ENCODE measurements around the gene KIRREL3. TPM values are rescaled to one million over a fixed set of nuclear protein-coding genes. Genes with fewer than 3 reads are reported as not detected.

KIRREL3 gene
- total and polyA plus RNA-seq, 5 donors from 2014 or later = not detected

DNA sequence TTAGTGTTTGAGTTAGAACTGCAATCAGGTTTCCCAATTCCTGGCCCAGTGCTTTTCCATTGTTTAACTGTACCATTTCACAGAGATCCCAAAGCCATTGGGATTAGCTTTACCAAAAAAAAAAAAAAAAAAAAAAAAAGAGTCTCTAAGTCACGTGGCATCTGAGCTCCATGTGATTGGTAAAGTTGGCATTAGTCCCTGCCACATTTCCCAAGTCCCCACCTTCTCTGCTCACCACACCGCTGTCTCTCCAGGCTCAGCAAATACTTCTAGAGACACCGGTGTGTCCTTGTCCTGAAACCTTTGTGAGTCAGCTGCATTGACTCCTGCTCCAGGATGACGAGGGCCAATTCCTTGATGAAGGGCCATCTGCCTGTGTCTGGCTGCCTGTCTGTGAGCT lies 305.3 kb downstream of the KIRREL3 start:
- H3K4me1 Mint-ChIP-seq = no peaks in the 10 kb centered on the region
- no peaks in the 10 kb centered on the region for H3K27me3 ChIP-seq (ENCODE audit: control insufficient read depth, insufficient read depth, low read length)
- DNase-seq (no peak), ATAC-seq (ENCODE audit: low read depth in 2 of 2) (no peak)
- no peaks in the 10 kb centered on the region for H3K36me3 Mint-ChIP-seq
- no peaks in the 10 kb centered on the region for H3K27me3 Mint-ChIP-seq
- no peak overlapping the region for H3K27ac Mint-ChIP-seq
- no peaks in the 10 kb centered on the region for H3K4me1 ChIP-seq (ENCODE audit: control insufficient read depth, insufficient read depth, low read length, poor library complexity, severe bottlenecking)
- H3K9me3 ChIP-seq (ENCODE audit: control insufficient read depth in 2 of 2, low read length in 2 of 2) = no peaks in the 10 kb centered on the region
- no peaks in the 10 kb centered on the region for H3K36me3 ChIP-seq (ENCODE audit: control insufficient read depth, insufficient read depth, low read length)
- no peak overlapping the region for H3K27ac ChIP-seq (ENCODE audit: insufficient read depth, low read length, poor library complexity, severe bottlenecking)
- H3K4me3 ChIP-seq (ENCODE audit: low read depth, low read length) = no peak overlapping the region
- H3K4me3 Mint-ChIP-seq = no peak overlapping the region
- peaks cover 0 to 3% (median 0%) of the 10 kb centered on the region in 7 donors for H3K9me3 Mint-ChIP-seq

DNA sequence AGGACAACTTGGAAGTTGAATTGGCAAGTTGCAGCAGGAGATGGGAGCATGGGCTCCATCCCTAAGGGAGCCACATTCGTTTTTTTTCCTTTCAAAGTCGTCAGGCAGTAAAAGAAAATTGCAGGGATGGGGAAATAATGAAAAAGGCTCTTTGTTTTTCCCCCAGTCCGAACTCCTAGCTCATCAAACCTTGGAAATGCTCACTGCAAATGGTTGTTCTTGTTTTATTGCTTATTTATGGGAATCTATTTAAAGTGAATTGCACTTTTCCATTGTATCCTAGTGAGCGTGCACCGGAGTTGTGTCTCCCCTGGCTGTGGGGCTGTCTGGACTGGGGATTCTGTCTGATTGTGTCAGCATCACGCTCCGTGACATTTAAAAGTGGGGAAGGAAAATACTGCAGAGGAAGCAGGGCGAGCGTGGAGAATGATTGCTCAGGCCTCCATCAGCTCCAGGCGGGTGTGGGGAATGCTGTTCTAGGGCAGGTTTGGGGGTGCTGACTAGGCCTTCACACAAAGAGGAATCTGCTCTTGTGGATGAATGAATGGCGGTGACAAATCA lies 306.4 kb downstream of the KIRREL3 start:
- Mint-ChIP-seq H3K36me3 (no peaks in the 10 kb centered on the region), H3K4me3 (no peak overlapping the region), H3K9me3 (peaks cover 0 to 3% (median 0%) of the 10 kb centered on the region in 7 donors), H3K4me1 (no peaks in the 10 kb centered on the region), H3K27me3 (no peaks in the 10 kb centered on the region), H3K27ac (no peak overlapping the region)
- Histone ChIP-seq H3K36me3 (ENCODE audit: control insufficient read depth, insufficient read depth, low read length) (no peaks in the 10 kb centered on the region), H3K27me3 (ENCODE audit: control insufficient read depth, insufficient read depth, low read length) (no peaks in the 10 kb centered on the region), H3K27ac (ENCODE audit: insufficient read depth, low read length, poor library complexity, severe bottlenecking) (no peak overlapping the region), H3K4me3 (ENCODE audit: low read depth, low read length) (no peak overlapping the region), H3K9me3 (ENCODE audit: control insufficient read depth in 2 of 2, low read length in 2 of 2) (no peaks in the 10 kb centered on the region), H3K4me1 (ENCODE audit: control insufficient read depth, insufficient read depth, low read length, poor library complexity, severe bottlenecking) (no peaks in the 10 kb centered on the region)
- DNase-seq (no peak), ATAC-seq (ENCODE audit: low read depth in 2 of 2) (no peak)

DNA sequence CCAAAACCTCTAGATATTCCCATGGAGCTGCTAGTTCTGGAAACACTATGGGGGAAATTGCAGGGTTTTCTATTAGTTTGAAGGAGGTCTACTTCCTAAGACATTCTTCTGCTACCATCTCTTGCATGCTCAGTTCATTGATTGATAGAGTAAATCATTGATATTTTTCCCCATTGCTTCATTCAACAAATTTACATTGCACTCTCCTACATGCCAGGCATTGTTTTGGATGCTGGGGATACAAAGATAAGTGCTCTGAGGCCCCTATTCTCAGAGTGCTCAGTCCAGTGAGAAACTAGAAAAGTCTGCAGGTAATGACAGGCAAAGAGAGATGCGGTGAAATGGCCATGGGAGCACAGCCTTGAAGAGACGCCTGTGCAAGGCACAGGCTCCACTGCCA lies 313.1 kb downstream of the KIRREL3 start:
- Histone ChIP-seq H3K4me3 (ENCODE audit: low read depth, low read length) (no peak overlapping the region), H3K36me3 (ENCODE audit: control insufficient read depth, insufficient read depth, low read length) (no peaks in the 10 kb centered on the region), H3K27me3 (ENCODE audit: control insufficient read depth, insufficient read depth, low read length) (no peaks in the 10 kb centered on the region), H3K4me1 (ENCODE audit: control insufficient read depth, insufficient read depth, low read length, poor library complexity, severe bottlenecking) (no peaks in the 10 kb centered on the region), H3K9me3 (ENCODE audit: control insufficient read depth in 2 of 2, low read length in 2 of 2) (no peaks in the 10 kb centered on the region), H3K27ac (ENCODE audit: insufficient read depth, low read length, poor library complexity, severe bottlenecking) (no peak overlapping the region)
- Mint-ChIP-seq H3K4me3 (no peak overlapping the region), H3K36me3 (no peaks in the 10 kb centered on the region), H3K4me1 (no peaks in the 10 kb centered on the region), H3K27ac (no peak overlapping the region), H3K27me3 (peaks cover 4% of the 10 kb centered on the region), H3K9me3 (no peaks in the 10 kb centered on the region)
- ATAC-seq (ENCODE audit: low read depth in 2 of 2) (no peak), DNase-seq (no peak)

DNA sequence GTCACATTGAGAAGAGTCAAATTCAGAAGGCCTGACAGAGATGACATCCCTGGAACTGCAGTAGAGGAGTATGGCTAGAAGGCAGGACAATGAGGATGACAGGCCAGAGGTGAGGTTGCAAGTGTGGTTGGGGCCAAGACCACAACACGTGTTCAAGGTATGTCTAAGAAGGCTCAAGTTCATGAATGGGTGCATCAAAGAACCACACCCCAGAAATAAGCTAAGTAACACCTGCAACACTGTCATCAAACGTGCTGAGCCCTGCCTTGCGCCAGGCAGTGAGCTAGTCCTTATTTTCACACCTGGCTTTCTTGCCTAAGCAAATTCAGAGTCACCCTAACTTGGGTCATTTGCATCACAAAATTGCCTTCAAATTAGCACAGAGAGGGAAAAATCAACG lies 313.6 kb downstream of the KIRREL3 start:
- Mint-ChIP-seq H3K4me3 (no peak overlapping the region), H3K36me3 (no peaks in the 10 kb centered on the region), H3K9me3 (no peaks in the 10 kb centered on the region), H3K27me3 (peaks cover 4% of the 10 kb centered on the region), H3K27ac (no peak overlapping the region), H3K4me1 (no peaks in the 10 kb centered on the region)
- DNase-seq (no peak), ATAC-seq (ENCODE audit: low read depth in 2 of 2) (no peak)
- H3K9me3 ChIP-seq (ENCODE audit: control insufficient read depth in 2 of 2, low read length in 2 of 2) = no peaks in the 10 kb centered on the region
- no peak overlapping the region for H3K4me3 ChIP-seq (ENCODE audit: low read depth, low read length)
- no peaks in the 10 kb centered on the region for H3K27me3 ChIP-seq (ENCODE audit: control insufficient read depth, insufficient read depth, low read length)
- H3K4me1 ChIP-seq (ENCODE audit: control insufficient read depth, insufficient read depth, low read length, poor library complexity, severe bottlenecking) = no peaks in the 10 kb centered on the region
- no peaks in the 10 kb centered on the region for H3K36me3 ChIP-seq (ENCODE audit: control insufficient read depth, insufficient read depth, low read length)
- no peak overlapping the region for H3K27ac ChIP-seq (ENCODE audit: insufficient read depth, low read length, poor library complexity, severe bottlenecking)

DNA sequence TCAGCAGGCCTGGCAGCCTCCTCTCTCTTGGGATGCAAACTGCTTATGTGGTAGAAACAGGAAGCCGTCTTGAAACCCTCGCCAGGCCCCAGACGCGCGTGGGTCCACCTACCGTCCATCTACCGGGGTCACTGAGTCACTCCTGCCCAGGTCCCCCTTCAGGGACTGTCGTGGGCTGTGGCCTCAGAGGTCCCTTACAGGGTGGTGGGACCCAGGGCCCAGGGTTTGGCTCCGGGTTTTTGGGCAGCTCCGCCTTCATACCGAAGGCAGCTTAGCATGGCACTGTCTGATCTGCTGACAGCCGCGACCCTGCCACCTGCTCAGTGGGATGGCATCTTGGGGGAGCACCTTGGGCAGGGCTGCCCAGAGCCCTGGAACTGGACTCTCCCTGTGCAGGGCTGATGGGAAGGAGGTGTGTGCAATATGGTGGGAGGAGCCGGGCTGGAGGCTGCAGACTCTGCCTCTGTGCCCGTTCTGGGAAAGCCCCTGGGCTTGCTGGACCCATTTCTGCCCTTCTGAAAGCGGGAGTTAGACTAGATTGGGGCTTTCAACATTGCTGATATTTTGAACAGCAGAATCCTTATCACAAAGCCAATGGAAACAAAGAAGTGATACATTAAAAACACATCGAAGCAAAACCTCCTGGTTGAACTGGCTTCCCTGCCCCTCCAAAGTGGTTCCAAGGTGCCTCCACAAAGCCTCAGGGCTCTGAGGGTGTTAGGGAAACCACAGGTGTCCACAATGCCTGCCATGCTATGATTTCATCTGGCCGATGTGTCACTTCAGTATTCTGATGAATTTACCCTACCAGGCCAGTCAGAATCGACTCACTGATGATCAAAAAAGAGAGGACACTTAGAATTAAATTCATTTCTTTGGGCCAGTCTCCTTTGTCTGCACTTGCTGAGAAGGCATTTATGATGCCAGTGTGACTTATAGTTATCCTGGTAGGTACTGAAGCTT lies 316.5 kb downstream of the KIRREL3 start:
- no peak overlapping the region for H3K27ac Mint-ChIP-seq
- H3K36me3 Mint-ChIP-seq = no peaks in the 10 kb centered on the region
- Histone ChIP-seq H3K9me3 (ENCODE audit: control insufficient read depth in 2 of 2, low read length in 2 of 2) (no peaks in the 10 kb centered on the region), H3K36me3 (ENCODE audit: control insufficient read depth, insufficient read depth, low read length) (no peaks in the 10 kb centered on the region), H3K27me3 (ENCODE audit: control insufficient read depth, insufficient read depth, low read length) (peaks cover 2% of the 10 kb centered on the region), H3K4me1 (ENCODE audit: control insufficient read depth, insufficient read depth, low read length, poor library complexity, severe bottlenecking) (no peaks in the 10 kb centered on the region), H3K4me3 (ENCODE audit: low read depth, low read length) (no peak overlapping the region), H3K27ac (ENCODE audit: insufficient read depth, low read length, poor library complexity, severe bottlenecking) (no peak overlapping the region)
- peaks cover 4% of the 10 kb centered on the region for H3K27me3 Mint-ChIP-seq
- no peak overlapping the region for H3K4me3 Mint-ChIP-seq
- peaks cover 0 to under 1% (median 0%) of the 10 kb centered on the region in 7 donors for H3K9me3 Mint-ChIP-seq
- ATAC-seq (ENCODE audit: low read depth in 2 of 2) (no peak), DNase-seq (no peak)
- H3K4me1 Mint-ChIP-seq = no peaks in the 10 kb centered on the region

DNA sequence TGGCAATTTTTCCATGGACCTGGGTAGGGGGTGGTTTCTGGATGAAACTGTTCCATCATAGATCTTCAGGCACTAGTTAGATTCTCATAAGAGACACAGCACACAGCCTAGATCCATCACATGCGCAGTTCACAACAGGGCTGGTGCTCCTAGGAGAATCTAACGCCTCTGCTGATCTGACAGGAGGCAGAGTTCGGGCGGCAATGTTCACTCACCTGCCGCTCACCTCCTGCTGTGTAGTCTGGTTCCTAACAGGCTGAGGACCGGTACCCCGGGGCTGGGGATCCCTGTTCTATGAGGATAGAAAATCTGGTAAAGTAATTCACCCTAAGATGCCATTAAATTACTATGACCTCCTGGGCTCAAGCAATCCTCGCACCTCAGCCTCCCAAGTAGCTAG lies 318.0 kb downstream of the KIRREL3 start:
- H3K36me3 ChIP-seq (ENCODE audit: control insufficient read depth, insufficient read depth, low read length) = no peaks in the 10 kb centered on the region
- Mint-ChIP-seq H3K27me3 (peaks cover 8% of the 10 kb centered on the region), H3K9me3 (peaks cover 0 to 2% (median 0%) of the 10 kb centered on the region in 7 donors)

DNA sequence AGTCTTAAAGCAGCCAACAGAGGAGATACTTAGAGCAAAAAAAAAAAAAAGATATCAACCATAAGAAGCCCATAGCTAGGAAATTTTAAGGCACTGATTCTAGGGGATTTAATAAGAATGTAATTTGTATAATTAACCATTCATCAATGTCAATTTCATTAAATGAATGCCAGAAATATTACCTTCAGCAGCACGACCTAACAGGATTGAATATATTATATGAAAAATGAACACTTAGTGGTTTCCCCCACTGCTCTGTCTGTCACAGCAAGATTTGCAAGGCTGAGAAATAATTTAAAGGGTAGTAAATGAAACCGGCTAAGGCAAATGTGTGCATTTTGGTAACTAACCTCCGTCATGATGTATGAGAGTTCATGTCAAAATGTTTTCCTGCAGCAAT lies 319.9 kb downstream of the KIRREL3 start:
- no peaks in the 10 kb centered on the region for H3K36me3 Mint-ChIP-seq
- Histone ChIP-seq H3K4me1 (ENCODE audit: control insufficient read depth, insufficient read depth, low read length, poor library complexity, severe bottlenecking) (no peaks in the 10 kb centered on the region), H3K4me3 (ENCODE audit: low read depth, low read length) (no peak overlapping the region), H3K27ac (ENCODE audit: insufficient read depth, low read length, poor library complexity, severe bottlenecking) (no peak overlapping the region), H3K9me3 (ENCODE audit: control insufficient read depth in 2 of 2, low read length in 2 of 2) (no peaks in the 10 kb centered on the region), H3K36me3 (ENCODE audit: control insufficient read depth, insufficient read depth, low read length) (no peaks in the 10 kb centered on the region), H3K27me3 (ENCODE audit: control insufficient read depth, insufficient read depth, low read length) (peaks cover 2% of the 10 kb centered on the region)
- DNase-seq (no peak), ATAC-seq (ENCODE audit: low read depth in 2 of 2) (no peak)
- peaks cover 7% of the 10 kb centered on the region for H3K27me3 Mint-ChIP-seq
- no peak overlapping the region for H3K27ac Mint-ChIP-seq
- H3K4me1 Mint-ChIP-seq = no peaks in the 10 kb centered on the region
- H3K9me3 Mint-ChIP-seq = peaks cover 0 to 2% (median 0%) of the 10 kb centered on the region in 7 donors
- H3K4me3 Mint-ChIP-seq = no peak overlapping the region

More for the DNA sequence above, 318.0 kb downstream of the KIRREL3 start:
- H3K27ac ChIP-seq (ENCODE audit: insufficient read depth, low read length, poor library complexity, severe bottlenecking) = no peak overlapping the region
- H3K27me3 ChIP-seq (ENCODE audit: control insufficient read depth, insufficient read depth, low read length) = peaks cover 2% of the 10 kb centered on the region
- DNase-seq = no peak
- no peak for ATAC-seq (ENCODE audit: low read depth in 2 of 2)
- no peaks in the 10 kb centered on the region for H3K36me3 Mint-ChIP-seq
- no peaks in the 10 kb centered on the region for H3K9me3 ChIP-seq (ENCODE audit: control insufficient read depth in 2 of 2, low read length in 2 of 2)
- no peaks in the 10 kb centered on the region for H3K4me1 Mint-ChIP-seq
- H3K4me1 ChIP-seq (ENCODE audit: control insufficient read depth, insufficient read depth, low read length, poor library complexity, severe bottlenecking) = no peaks in the 10 kb centered on the region
- H3K4me3 ChIP-seq (ENCODE audit: low read depth, low read length) = no peak overlapping the region
- no peak overlapping the region for H3K27ac Mint-ChIP-seq
- no peak overlapping the region for H3K4me3 Mint-ChIP-seq
